Right lobe of liver (tissue), 6 donors: Measurements from ENCODE around the gene ZCCHC7. TPM values are rescaled to one million over a fixed set of nuclear protein-coding genes. Genes with fewer than 3 reads are reported as not detected.

ENCODE experiments used
- ATAC-seq, 4 donors: fragments of 200-7000 bp; cut with Tn5 transposase; one replicate each; pipeline ENCODE4 v1.9.1; 2020; ENCODE audit warnings: mild to moderate bottlenecking in 4 of 4, moderate library complexity in 4 of 4
- DNase-seq, 3 donors: peaks; one replicate each; pipeline ENCODE4 v3.0.0-alpha.2; 2020
- H3K27ac ChIP-seq, 3 donors: fragments of 200-600 bp; one replicate each; pipeline ENCODE4 v1.8.0; 2022
- H3K27me3 ChIP-seq, 2 donors: fragments of 200-600 bp; one replicate each; pipeline ENCODE4 v1.8.0; 2022
- H3K36me3 ChIP-seq, 4 donors: fragments of 200-600 bp; sonication (generic) in 1 of 4; one replicate each; pipeline versions ENCODE4 v1.5.1 to v1.8.0; 2017 to 2022; ENCODE audit warnings: control low read depth in 1 of 4
- H3K4me1 ChIP-seq, 4 donors: fragments of 200-600 bp; sonication (generic) in 1 of 4; one replicate each; pipeline versions ENCODE4 v1.5.1 to v1.8.0; 2017 to 2022; ENCODE audit warnings: control low read depth in 1 of 4
- H3K4me3 ChIP-seq, 3 donors: fragments of 200-600 bp; one replicate each; pipeline ENCODE4 v1.8.0; 2022
- H3K9me3 ChIP-seq, 4 donors: fragments of 200-600 bp; sonication (generic) in 1 of 4; one replicate each; pipeline versions ENCODE4 v1.5.1 to v1.8.0; 2017 to 2022; ENCODE audit warnings: control low read depth in 1 of 4
- POLR2A ChIP-seq: fragments of 450-650 bp; IDR thresholded peaks from one replicate; pipeline ENCODE4 v1.6.1; 2017; ENCODE audit warnings: antibody characterized with exemption, mild to moderate bottlenecking
- WGBS: methylation state at CpG from one replicate; pipeline ENCODE4 v1.1.6; 2018; ENCODE audit warnings: low coverage, low lambda C conversion rate; ENCODE audit not compliant: insufficient coverage; ENCODE audit errors: missing lambda C conversion rate; 5-methylcytosine and 5-hydroxymethylcytosine counted together
- intact Hi-C, 2 donors: fragments of 100-400 bp; cut with DNase I; formaldehyde crosslinking; loops; one replicate each; pipeline versions ENCODE4 v1.11.2 to v1.14.1; 2022
- total RNA-seq, 6 experiments: library from RNA; depleted of rRNA in 2 of 6; stranded (reverse); fragments of >200 nt in 2 of 6; fragmentation: NEBNext Ultra II Directional in 3 of 6; extraction: Animal tissue kit (Norgen Biotek cat#: 25700) in 3 of 6; gene quantifications; one replicate each; pipeline versions ENCODE4 v1.1.0 to v1.2.4, GENCODE V29; 2016 to 2023
- TF ChIP-seq, protein P1 (sequence below), 4 donors: fragments of 200-600 bp in 3 of 4; fragments of 450-650 bp in 1 of 4; IDR thresholded peaks; one replicate each; pipeline versions ENCODE4 v1.5.1 to v1.8.0; 2016 to 2022; ENCODE audit warnings: antibody characterized with exemption in 4 of 4, mild to moderate bottlenecking in 2 of 4
- donor health status: DM: no; HTN: yes; CAD: no.
- donor health status: DM: no; HTN: no; CAD: no.
- donor health status: DM: no; HTN: no; CAD: no.
- donor health status: DM: no; HTN: yes; CAD: no.
- donor health status: DM: no; HTN: yes; CAD: no.

ZCCHC7 gene
- total RNA-seq, 6 experiments from 2014 or later, result 5.9 to 10.0 (median 7.2) TPM

DNA sequence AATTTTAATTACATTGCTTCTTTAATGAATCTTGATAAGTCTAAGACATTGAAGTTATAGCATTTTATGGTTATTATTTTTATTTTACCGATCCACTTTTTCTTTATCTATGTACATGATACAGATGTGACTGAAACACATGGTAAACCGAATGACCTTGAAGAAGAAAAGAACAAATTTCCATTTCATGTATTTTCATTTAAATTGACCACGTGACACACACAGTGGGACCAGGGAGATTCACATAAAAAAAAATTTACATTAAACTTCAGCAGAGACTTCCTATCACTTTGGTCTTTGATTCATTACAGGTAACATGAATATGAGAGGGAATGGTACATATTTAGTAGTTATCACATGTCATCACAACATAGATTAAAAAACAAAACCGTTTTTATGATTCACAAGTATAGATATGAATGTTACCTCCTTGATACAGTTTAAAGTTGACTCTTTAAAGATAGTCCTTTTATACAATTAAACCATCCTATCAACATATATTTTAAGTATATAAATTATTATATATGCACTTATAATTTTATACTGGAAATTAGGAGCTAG is 133.1 kb downstream of the ZCCHC7 start:
- no peak for ATAC-seq
- Histone ChIP-seq H3K36me3 (no peaks in the 10 kb centered on the region), H3K9me3 (no peaks in the 10 kb centered on the region), H3K4me1 (no peaks in the 10 kb centered on the region), H3K4me3 (no peak overlapping the region), H3K27ac (no peak overlapping the region), H3K27me3 (no peaks in the 10 kb centered on the region)
- 78% methylated on average over 4 of the region's 4 CpGs for WGBS
- DNase-seq, result no peak
- intact Hi-C loops, result no loop called here
- TF ChIP-seq, protein P1, sequence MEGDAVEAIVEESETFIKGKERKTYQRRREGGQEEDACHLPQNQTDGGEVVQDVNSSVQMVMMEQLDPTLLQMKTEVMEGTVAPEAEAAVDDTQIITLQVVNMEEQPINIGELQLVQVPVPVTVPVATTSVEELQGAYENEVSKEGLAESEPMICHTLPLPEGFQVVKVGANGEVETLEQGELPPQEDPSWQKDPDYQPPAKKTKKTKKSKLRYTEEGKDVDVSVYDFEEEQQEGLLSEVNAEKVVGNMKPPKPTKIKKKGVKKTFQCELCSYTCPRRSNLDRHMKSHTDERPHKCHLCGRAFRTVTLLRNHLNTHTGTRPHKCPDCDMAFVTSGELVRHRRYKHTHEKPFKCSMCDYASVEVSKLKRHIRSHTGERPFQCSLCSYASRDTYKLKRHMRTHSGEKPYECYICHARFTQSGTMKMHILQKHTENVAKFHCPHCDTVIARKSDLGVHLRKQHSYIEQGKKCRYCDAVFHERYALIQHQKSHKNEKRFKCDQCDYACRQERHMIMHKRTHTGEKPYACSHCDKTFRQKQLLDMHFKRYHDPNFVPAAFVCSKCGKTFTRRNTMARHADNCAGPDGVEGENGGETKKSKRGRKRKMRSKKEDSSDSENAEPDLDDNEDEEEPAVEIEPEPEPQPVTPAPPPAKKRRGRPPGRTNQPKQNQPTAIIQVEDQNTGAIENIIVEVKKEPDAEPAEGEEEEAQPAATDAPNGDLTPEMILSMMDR (IDR thresholded peaks at IDR 0.05), result no peak
- no peak for TF ChIP-seq POLR2A

DNA sequence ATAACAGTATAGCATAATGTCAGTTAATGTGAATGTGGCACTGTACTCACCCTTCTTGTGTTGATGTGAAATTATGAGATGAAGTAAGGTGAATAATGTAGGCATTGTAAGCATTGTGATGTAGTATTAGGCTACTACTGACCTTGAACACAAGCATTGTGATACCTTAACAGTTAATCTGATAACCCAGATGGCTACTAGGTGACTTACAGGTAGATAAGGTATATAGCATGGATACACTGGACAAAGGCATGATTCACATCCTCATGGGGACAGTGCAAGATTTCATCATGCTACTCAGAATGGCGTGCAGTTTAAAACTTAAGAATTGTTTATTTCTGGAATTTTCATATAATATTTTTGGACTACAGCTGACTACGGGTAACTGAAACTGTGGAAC is 134.8 kb downstream of the ZCCHC7 start:
- ATAC-seq (no peak), DNase-seq (no peak)
- Histone ChIP-seq H3K27ac (no peak overlapping the region), H3K36me3 (no peaks in the 10 kb centered on the region), H3K27me3 (no peaks in the 10 kb centered on the region), H3K9me3 (no peaks in the 10 kb centered on the region), H3K4me3 (no peak overlapping the region), H3K4me1 (no peaks in the 10 kb centered on the region)
- 100% methylated on average over 2 of the region's 2 CpGs for WGBS
- TF ChIP-seq, protein P1 (IDR thresholded peaks at IDR 0.05), result no peak
- TF ChIP-seq POLR2A, result no peak
- intact Hi-C loops, result no loop called here

DNA sequence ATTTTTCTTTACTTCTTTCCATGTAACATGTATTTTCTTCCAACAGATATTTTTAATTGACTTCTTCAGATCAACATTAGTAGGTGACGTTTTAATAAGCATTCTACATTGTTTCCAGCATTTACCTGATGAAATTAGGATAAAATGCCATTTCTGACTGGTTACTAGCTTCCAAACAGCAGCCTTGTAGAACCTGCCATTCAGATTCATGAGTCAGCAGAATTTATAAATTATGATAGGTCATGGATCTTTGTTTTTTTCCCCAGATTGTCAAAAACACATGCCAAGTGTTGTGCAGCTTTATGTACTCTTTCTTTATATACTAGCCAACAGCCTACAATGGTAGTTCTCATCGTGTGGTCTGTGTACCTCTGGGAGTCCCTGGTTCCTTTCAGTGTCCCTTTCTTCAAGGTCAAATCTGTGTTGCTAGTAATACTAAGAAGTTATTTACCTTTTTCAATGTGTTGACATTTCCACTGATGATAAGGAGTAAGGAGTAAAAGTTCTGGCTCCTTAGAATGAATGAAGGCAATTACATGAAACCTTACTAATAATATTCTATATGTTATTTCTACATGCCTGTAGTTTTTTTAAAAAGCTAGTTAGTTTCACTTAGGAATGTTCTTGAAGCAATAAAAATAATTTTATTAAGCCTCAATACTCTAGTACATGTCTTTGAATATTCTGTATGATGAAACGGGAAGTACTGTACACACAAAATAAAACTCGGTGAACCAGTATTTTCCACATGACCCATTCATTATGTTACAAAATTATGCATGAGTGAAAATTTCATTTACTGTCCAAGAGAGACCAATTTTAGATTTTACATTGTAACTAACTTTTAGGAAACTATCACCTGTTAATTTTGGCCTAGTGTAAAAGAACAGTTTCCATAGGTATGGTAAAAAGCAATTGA is 135.8 kb downstream of the ZCCHC7 start:
- WGBS, result 77% methylated on average over 4 of the region's 4 CpGs
- DNase-seq (no peak), ATAC-seq (no peak)
- no peak overlapping the region for H3K4me3 ChIP-seq
- no peaks in the 10 kb centered on the region for H3K27me3 ChIP-seq
- H3K36me3 ChIP-seq, result no peaks in the 10 kb centered on the region
- no peak overlapping the region for H3K27ac ChIP-seq
- TF ChIP-seq, protein P1 (IDR thresholded peaks at IDR 0.05), result no peak
- no peak for TF ChIP-seq POLR2A
- H3K9me3 ChIP-seq, result no peaks in the 10 kb centered on the region
- H3K4me1 ChIP-seq, result no peaks in the 10 kb centered on the region
- intact Hi-C loops, result no loop called here

GRCh38 chr9:37259951-37260350 is 139.6 kb downstream of the ZCCHC7 start:
- Histone ChIP-seq H3K4me3 (no peak overlapping the region), H3K27ac (no peak overlapping the region), H3K36me3 (no peaks in the 10 kb centered on the region), H3K4me1 (no peaks in the 10 kb centered on the region), H3K9me3 (no peaks in the 10 kb centered on the region), H3K27me3 (no peaks in the 10 kb centered on the region)
- no peak for DNase-seq
- no peak for ATAC-seq
- intact Hi-C loops, result no loop called here
- WGBS, result 92% methylated on average over 2 of the region's 3 CpGs
- TF ChIP-seq, protein P1 (IDR thresholded peaks at IDR 0.05), result no peak
- no peak for TF ChIP-seq POLR2A
